HG02623 (cell line): ENCODE data around the gene RALY.

Source experiments
- ATAC-seq: cut with Tn5 transposase; IDR thresholded peaks from one replicate; pipeline ENCODE4 v1.9.1; 2021; ENCODE audit warnings: moderate library complexity; ENCODE audit not compliant: unreplicated experiment

RALY gene

DNA sequence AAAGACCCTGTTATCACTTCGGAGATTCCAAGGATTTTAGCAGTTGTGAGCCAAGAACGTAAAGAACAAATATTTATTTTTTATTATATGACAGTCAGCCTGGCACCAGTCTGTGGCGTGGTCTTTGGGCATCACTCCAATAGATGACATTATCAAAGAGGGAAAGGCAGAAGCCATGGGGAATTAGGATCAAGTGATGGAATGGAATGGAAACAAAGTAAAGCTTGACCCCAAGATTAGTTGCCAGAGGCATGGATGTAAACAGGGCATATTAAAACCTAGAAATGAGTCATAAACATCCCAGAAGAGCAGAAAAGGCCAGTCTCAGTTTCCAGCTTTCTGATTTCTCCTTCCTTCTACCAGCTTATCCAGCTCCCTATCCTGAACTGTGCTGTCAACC lies 106.9 kb downstream of the RALY start:
- no peak for ATAC-seq

DNA sequence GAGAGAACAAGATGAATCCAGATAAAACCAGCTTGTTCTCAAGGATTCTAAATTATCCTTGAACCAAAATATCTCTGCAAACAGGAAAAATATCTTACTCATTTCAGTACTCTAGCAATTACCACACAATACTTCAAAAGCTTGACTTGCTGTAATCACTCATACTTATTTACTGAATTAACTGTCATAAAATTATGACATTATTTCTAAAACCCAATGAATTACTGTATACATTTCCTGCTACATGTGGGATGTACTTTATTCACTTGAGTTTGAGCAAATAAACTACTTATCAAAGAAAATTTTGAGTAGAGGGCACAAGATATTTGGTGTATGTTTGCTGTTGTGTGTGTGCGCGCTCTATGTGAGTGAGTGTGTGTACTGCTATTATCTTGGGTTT lies 108.6 kb downstream of the RALY start:
- no peak for ATAC-seq

- ATAC-seq = no peak
These were observed 110.3 kb downstream of the RALY start for GRCh38 chr20:34104059-34104458.

DNA sequence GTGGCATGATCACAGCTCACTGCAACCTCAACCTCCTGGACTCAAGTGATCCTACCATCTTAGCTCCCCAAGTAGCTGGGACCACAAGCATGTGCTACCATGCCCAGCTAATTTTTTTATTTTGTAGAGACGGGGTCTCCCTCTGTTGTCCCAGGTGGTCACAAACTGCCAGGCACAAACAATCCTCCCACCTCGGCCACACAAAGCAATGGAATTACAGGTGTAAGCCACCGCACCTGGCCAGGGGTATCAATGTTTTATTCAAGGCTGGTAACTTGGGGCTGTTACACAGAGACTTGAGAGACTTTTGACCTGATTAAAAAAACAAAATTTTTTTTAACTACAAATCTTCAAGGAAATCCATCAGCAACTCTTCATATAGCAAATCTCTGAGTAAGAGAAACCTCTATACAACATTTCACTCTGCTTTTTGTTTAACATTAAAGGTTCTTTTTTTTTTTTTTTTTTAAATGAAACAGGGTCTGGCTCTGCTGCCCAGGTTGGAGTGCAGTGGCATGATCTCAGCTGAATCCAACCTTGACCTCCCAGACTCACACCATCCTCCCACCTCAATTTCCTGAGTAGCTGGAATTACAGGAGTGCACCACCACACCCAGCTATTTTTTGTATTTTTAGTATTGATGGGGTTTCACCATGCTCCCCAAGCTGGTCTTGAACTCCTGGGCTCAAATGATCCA lies 112.4 kb downstream of the RALY start:
- ATAC-seq = no peak

- no peak for ATAC-seq
These were observed 115.0 kb downstream of the RALY start for GRCh38 chr20:34108616-34109174.

GRCh38 chr20:34109442-34109841 lies 115.7 kb downstream of the RALY start:
- no peak for ATAC-seq

DNA sequence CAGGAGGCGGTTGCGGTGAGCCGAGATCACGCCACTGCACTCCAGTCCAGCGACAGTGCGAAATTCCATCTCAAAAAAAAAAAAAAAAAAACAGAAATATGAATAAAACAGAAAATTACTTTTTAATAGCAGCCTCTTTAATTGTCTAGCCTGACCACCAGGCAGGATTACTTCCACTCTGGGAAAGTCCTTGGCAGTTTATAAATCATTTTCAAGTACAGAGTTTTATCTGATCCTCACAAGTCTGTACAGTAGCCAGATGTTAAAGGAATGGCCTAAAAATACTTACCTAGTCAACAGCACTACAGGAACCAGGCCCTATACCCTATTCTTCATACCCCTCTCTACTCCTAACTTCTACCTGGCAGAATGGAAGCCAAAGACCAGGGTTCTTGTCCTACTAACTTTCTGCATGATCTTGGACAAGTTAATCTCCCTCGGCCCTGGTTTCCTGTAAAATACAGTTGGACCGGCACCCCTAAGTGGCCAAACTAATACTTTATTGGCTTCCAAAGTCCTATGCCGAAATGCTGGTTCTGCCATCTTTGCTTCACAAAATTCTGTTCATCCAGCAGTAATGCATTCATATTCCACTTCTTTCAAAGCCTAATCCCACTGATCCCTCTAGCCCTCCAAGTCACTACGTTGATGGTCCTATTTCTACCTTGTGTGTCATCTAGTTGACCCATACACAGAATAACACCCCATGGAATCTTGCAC lies 116.5 kb downstream of the RALY start:
- no peak for ATAC-seq

GRCh38 chr20:34110745-34111641 lies 117.3 kb downstream of the RALY start:
- no peak for ATAC-seq

DNA sequence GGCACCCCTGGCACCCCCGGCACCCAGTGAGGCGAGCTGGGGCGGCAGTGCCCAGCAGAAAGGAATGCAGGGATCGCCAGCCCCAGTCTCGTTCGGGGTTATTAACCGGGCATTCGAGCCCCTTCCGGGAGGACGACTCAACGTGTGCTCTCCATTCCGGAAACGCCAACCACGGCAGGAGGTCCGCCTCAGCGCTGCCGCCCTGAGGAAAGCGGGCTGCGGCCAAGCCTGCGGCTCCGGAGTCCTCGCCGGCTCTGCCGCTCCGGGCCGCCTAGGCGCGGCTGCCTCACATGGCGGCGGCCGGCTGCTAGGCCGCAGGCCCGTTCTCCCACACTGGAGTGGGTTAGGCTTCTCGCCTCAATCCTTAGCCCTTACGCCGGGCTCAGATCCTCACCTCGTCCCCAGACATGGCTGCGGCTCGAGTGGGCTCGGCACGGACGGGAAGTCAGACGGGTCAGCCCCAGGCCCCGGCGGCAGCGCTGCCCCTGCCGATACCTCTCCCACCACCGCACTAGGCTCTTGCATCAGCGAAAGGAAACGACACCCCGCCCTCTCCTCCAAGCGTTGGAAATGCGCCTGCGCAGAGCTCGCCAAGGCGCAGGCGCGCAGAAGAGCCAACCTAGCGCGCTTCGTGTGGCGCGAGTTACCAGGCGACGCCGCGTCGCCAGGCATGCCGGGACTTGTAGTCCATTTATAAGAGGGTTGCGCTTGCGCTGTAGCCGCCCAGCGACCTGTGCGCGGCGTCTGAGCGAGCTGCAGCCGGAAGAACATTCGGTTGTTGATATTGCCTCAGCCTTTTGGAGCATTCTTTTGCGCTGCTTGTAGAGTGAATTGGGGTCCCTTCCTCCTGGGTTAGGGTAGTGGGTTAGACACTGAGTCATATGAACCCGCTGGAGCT lies 118.2 kb downstream of the RALY start, which contains the start of gene EIF2S2:
Gene EIF2S2 (minus strand): TSS at position 542 of the 898 bp plus-strand sequence. CDS start 133 bp downstream, at position 409.
- peak; percentile 87 for ATAC-seq

DNA sequence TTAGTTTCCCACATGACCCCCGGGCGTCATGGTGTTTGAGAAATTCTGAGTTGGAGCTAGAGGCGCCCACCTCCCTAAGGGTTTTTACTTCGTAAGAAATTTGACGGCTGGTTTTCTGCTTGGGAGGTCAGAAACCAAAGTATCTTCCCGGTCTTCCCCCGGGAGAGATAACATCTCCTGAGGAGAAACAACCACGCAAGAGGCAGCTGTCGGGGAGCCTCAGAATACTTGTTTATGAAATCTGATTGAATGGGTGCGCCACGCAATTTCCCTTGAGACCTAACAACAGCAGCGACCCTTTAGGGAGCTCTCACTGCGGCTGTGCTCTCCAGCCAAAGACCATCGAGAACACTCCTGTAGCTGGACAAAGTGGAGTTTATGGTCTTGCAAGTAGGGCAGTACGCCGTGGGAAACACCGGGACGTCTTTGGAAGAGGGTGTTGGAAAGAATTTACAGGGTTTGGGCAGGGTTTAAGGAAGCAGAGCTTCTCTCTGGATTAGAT lies 118.9 kb downstream of the RALY start:
- ATAC-seq = no peak

- no peak for ATAC-seq
These were observed 121.1 kb downstream of the RALY start for GRCh38 chr20:34114809-34115208.

DNA sequence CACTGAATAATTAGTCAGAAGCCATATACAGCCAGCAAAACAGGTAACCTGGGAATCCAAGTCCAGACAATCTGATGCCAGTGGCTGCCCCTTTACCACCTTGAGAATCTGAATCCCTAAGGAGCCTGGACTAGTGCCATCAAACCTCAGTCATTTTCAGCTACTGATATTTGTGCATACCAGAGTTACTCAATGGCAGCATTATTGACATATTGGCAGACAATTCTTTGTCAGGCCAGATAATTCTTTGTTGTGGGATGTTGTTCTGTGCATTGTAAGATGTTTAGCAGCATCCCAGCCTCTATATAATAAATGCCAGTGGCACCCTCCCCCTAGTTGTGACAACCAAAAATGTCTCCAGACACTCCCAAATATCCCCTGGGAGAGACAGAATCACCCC lies 121.5 kb downstream of the RALY start:
- no peak for ATAC-seq

- ATAC-seq = no peak
These were observed 126.5 kb downstream of the RALY start for GRCh38 chr20:34120213-34120612.

DNA sequence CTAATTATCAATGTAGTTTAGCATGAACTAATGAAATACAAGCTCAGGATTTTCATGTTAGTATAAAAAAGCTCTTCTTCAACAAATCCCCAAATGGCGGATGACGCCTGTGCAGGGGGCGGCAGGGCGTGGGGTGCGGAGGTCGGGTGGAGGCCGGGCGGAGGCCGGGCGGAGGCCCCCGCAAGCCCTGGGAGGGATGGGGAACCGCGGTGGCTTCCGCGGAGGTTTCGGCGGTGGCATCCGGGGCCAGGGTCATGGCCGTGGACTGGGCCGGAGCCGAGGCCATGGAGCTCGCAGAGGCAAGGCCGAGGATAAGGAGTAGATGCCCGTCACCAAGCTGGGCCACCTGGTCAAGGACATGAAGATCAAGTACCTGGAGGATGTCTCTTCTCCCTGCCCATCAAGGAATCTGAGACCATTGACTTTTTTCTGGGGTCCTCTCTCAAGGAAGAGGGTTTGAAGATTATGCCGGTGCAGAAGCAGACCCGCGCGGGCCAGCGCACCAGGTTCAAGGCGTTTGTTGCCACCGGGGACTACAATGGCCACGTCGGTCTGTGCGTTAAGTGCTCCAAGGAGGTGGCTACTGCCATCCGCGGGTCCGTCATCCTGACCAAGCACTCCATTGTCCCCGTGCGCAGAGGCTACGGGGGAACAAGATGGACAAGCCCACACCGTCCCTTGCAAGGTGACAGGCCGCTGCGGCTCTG lies 128.7 kb downstream of the RALY start:
- no peak for ATAC-seq

DNA sequence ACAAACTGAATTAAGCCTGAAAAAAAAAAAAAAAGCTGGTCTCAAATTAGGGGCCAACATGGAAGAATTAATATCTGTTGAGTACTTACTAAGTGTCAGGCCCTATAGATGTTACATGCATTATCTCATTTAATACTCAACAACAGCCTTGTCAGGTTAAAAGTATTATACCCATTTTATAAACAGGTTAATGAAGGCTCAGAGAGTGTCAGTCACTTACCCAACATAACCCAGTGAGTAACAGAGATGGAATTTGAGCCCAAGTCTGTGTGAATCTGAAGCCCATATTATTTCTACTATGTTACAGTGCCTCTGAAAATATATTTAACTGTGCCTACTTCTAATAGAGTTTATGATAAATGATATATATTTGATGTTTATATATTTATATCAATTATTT lies 129.6 kb downstream of the RALY start:
- ATAC-seq = no peak

- ATAC-seq = peak; percentile 47
These were observed 130.9 kb downstream of the RALY start for GRCh38 chr20:34124469-34125249.

GRCh38 chr20:34127792-34128191 lies 134.1 kb downstream of the RALY start:
- ATAC-seq = no peak

DNA sequence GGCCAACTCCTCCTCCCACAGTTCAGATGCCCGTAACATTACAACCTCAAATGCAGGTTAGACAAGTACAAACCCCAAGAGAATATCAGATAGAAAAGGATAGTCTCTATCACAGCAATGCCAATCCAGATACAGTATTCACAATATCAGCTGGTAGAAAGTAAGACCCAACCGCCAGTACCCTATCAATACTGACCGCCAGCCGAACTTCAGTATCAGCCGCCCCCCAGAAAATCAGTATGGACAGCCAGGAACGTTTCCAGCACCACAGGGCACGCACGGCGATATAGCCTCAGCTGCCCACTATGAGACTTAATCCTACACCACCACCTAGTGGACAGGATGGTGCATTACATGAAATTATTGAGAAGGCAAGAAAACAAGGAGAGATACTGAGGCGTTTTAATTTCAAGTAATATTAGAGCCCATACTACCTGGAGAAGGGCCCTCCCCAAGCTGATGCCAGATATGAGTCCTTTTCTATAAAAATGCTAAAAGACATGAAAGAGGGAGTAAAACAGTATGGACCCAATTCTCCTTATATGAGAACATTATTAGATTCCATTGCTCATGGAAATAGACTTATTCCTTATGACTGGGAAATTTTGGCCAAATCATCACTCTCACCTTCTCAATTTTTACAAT lies 135.9 kb downstream of the RALY start:
- ATAC-seq = no peak
